Measurements from ENCODE around the gene DHX57. TPM values are rescaled to one million over a fixed set of nuclear protein-coding genes. Genes with fewer than 3 reads are reported as not detected.

Gene DHX57
- polyA plus RNA-seq, 1 donor from 2014 or later, result 44.0 TPM

GRCh38 chr2:38836791-38837190 lies 38.9 kb downstream of the DHX57 start:
- Histone ChIP-seq H3F3A (ENCODE audit: insufficient read depth, low read length, poor library complexity, severe bottlenecking) (no peaks in the 10 kb centered on the region), H3K4me2 (ENCODE audit: low read length) (no peak overlapping the region), H4K20me1 (ENCODE audit: insufficient read depth) (no peaks in the 10 kb centered on the region), H3K27me3 (ENCODE audit: insufficient read depth, low read depth, low read length) (no peaks in the 10 kb centered on the region), H3K27ac (ENCODE audit: low read length) (no peak overlapping the region), H3K9ac (ENCODE audit: low read length) (no peak overlapping the region), H3K9me2 (ENCODE audit: insufficient read depth, low read length) (no peaks in the 10 kb centered on the region), H3K79me2 (replicated peaks; ENCODE audit: insufficient read depth, low read length) (no peaks in the 10 kb centered on the region), H3K36me3 (ENCODE audit: insufficient read depth, low read length) (peaks cover 8% of the 10 kb centered on the region), H2AFZ (ENCODE audit: low read depth, low read length) (no peak overlapping the region), H3K4me3 (ENCODE audit: low read length) (no peak overlapping the region), H3K9me3 (ENCODE audit: low read length) (no peaks in the 10 kb centered on the region)
- TF ChIP-seq POLR2AphosphoS5 (IDR thresholded peaks at IDR 0.05), result no peak
- TF ChIP-seq MXI1 (conservative IDR thresholded peaks at IDR 0.05; ENCODE audit: poor library complexity, severe bottlenecking), result no peak
- no peak for TF ChIP-seq EP300 (conservative IDR thresholded peaks at IDR 0.05; ENCODE audit: poor library complexity, severe bottlenecking)
- no peak for TF ChIP-seq REST (IDR thresholded peaks at IDR 0.05; ENCODE audit: borderline replicate concordance)
- TF ChIP-seq RAD21 (conservative IDR thresholded peaks at IDR 0.05), result no peak
- no peak for TF ChIP-seq TAF1 (IDR thresholded peaks at IDR 0.05; ENCODE audit: low read depth)
- TF ChIP-seq, protein P1, sequence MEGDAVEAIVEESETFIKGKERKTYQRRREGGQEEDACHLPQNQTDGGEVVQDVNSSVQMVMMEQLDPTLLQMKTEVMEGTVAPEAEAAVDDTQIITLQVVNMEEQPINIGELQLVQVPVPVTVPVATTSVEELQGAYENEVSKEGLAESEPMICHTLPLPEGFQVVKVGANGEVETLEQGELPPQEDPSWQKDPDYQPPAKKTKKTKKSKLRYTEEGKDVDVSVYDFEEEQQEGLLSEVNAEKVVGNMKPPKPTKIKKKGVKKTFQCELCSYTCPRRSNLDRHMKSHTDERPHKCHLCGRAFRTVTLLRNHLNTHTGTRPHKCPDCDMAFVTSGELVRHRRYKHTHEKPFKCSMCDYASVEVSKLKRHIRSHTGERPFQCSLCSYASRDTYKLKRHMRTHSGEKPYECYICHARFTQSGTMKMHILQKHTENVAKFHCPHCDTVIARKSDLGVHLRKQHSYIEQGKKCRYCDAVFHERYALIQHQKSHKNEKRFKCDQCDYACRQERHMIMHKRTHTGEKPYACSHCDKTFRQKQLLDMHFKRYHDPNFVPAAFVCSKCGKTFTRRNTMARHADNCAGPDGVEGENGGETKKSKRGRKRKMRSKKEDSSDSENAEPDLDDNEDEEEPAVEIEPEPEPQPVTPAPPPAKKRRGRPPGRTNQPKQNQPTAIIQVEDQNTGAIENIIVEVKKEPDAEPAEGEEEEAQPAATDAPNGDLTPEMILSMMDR (IDR thresholded peaks at IDR 0.05; ENCODE audit: poor library complexity, severe bottlenecking), result no peak
- no peak for TF ChIP-seq SMC3 (conservative IDR thresholded peaks at IDR 0.05; ENCODE audit: poor library complexity)
- TF ChIP-seq EZH2 (IDR thresholded peaks at IDR 0.05; ENCODE audit: borderline replicate concordance, insufficient read depth, low read length, poor library complexity, severe bottlenecking), result no peak

GRCh38 chr2:38835990-38836389 lies 39.7 kb downstream of the DHX57 start:
- no peak overlapping the region for H3K27ac ChIP-seq (ENCODE audit: low read length)
- TF ChIP-seq SMC3 (conservative IDR thresholded peaks at IDR 0.05; ENCODE audit: poor library complexity), result no peak
- no peak for TF ChIP-seq EZH2 (IDR thresholded peaks at IDR 0.05; ENCODE audit: borderline replicate concordance, insufficient read depth, low read length, poor library complexity, severe bottlenecking)
- no peak for TF ChIP-seq RAD21 (conservative IDR thresholded peaks at IDR 0.05)
- H2AFZ ChIP-seq (ENCODE audit: low read depth, low read length), result no peak overlapping the region
- H3K4me3 ChIP-seq (ENCODE audit: low read length), result no peak overlapping the region
- H4K20me1 ChIP-seq (ENCODE audit: insufficient read depth), result no peaks in the 10 kb centered on the region
- no peaks in the 10 kb centered on the region for H3K9me3 ChIP-seq (ENCODE audit: low read length)
- peaks cover under 1% of the 10 kb centered on the region for H3K36me3 ChIP-seq (ENCODE audit: insufficient read depth, low read length)
- H3K4me2 ChIP-seq (ENCODE audit: low read length), result no peak overlapping the region
- H3K27me3 ChIP-seq (ENCODE audit: insufficient read depth, low read depth, low read length), result no peaks in the 10 kb centered on the region
- H3F3A ChIP-seq (ENCODE audit: insufficient read depth, low read length, poor library complexity, severe bottlenecking), result no peaks in the 10 kb centered on the region
- no peaks in the 10 kb centered on the region for H3K9me2 ChIP-seq (ENCODE audit: insufficient read depth, low read length)
- no peak overlapping the region for H3K9ac ChIP-seq (ENCODE audit: low read length)
- H3K79me2 ChIP-seq (replicated peaks; ENCODE audit: insufficient read depth, low read length), result no peaks in the 10 kb centered on the region
